NK-92 (cell line): Measurements from ENCODE around the gene AK9.

Experiments used
- DNase-seq: peaks from one replicate; lab custom pipeline; 2025; ENCODE audit not compliant: unreplicated experiment; lab: John Stamatoyannopoulos, UW

The AK9 gene

DNA sequence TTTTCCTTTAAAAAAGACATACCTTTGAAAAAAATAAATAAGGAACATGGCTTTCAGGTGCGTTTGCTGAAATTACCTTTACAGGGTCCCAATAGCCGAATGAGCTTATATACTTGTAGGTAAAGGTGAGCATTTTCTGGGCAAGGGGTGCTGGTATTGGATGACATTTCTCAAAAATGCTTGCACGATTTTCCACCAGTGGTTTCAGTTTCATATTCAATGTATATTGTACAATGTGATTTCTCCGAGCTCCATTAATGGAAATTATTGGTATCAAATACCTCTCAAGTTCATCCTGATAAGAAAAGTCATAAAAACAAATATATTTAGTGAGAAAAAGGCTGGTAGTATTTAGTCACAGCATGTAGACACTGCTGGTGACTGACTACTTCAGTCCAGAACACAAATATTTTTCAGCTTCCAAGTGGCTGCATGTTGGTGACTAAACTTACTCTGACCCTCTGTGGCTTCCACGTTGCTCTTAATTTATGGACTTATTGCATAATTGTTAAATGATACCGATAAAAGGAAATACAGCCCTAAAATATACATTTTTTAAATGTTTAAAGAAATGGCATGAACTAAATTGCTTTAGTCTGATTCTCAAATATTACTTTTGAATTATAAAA, 175.1 kb downstream of the AK9 start:
- DNase-seq: no peak

GRCh38 chr6:109514946-109515345, 176.1 kb downstream of the AK9 start:
- DNase-seq: no peak

DNA sequence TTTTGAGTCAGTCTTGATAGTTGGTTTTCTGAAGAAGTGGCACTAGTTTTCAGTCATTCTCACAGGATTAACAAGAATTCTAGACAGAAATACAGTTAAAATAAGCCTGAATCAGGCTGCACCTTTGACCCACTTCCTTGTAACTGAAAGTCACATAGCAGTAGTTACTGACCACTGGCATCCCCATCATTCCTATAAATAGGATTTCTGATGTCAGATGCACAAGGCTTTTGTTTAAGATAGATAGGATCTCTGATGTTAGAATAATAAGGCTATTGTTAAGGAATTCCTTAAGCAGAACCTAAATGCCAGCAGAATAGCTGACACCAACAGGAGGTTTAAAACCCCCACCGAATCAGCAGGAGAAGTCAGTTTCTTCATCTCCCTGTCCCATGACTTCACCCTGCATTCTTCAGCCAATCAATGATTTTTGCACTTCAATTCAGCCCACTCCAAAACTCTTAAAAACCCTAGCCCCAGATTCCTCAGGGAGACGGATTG, 177.4 kb downstream of the AK9 start:
- DNase-seq: no peak

DNA sequence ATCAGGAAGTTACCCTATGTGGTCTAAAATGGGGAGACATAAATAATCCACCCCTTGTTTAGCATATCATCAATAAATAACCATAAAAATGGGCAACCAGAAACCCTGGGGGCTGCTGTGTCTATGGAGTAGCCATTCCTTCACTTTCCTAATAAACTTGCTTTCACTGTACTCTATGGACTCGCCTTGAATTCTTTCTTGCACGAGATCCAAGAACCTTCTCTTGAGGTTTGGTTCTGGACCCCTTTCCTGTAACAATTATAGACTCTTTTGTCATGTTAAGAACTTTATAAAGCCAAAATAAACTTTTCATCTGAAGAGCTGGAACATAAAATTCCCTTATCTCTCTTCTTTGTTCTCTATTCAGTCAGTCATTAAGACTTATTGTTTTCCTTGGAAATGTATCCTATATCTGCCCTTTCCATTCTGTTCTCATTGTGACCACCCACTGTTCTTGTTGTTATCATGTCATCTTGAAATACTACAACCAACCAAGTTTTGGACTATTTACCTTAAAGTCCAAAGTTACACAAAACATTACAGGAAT, 178.7 kb downstream of the AK9 start:
- no peak for DNase-seq

GRCh38 chr6:109511832-109512231, 179.2 kb downstream of the AK9 start:
- DNase-seq: no peak

DNA sequence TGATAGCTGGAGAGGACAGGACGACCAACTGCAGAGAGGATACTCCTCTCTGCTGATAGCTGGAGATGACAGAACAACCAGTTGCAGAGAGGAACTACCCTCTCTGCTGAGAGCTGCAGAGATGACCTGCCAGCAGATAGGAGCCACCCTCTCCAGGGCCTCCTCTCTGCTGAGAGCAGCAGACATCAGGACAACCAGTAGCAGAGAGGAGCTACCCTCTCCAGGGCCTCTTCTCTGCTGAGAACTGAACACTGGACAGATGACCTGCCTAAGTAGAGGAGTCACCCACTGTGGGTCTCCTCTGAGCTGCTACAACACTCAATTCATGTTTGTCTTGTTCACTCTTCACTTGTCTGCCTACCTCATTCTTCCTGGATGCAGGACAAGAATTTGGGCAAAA, 180.6 kb downstream of the AK9 start:
- no peak for DNase-seq

DNA sequence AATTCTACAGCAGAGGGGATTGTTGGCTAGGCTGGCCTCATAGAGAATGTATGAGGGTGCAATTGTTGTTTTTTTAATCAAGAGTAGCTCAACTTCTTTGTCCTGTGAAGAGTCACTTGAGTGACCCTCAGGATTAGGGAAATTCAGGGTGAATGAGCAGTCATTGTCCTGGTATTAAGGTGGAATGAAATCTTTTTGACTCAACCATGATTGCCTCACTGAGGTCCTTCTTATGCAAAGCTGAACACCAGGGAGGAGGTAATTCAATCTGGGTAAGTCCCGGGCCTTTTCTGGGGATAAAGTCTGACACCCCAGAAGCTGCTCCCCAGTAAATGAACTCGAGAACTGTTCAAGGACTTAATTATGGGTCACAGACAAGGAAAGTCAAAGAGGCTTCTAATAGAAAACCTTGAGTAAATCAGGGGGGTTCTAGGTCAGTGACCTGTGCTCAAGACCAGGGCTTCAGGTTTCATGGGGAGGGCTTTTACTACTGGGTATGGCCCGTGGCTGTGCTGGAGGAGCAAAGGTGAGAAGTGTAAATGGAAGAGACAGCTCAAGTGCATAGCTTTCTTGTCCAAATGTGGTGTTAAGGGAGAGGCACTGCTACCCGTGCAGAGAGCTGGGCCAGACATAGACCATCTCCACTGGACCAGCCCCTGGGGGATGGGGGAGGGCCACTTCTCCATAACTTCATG, 182.7 kb downstream of the AK9 start:
- no peak for DNase-seq

DNA sequence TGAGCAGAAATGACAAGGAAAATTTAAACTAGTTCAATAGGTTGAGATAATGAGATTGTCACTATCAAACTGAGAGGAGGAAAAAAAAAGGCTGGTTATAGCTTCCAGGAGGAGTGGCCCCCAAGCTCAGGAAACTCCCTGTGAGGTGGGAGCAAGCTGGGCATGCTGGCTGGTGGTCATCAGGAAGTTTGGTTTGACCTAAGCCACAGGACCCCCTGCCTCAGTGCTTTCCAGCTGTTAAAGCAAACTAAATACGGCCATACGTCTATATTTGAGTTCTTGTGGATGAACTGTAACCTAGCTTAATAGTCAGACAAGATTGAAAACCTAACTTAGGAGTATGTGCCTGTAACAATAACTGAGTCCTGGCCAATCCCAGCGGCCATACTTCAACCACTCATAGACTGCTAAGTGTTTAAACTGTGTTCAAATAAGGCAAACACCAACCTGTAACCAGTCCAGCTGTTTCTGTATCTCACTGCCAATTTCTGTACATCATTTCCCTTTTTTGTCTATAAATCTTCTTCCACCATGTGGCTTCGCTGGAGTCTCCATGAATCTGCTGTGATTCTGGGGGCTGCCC, 183.4 kb downstream of the AK9 start:
- no peak for DNase-seq

GRCh38 chr6:109506841-109507240, 184.2 kb downstream of the AK9 start:
- no peak for DNase-seq

- no peak for DNase-seq
Measured at GRCh38 chr6:109506314-109506713, 184.7 kb downstream of the AK9 start.

GRCh38 chr6:109503327-109504224, 187.4 kb downstream of the AK9 start:
- no peak for DNase-seq

DNA sequence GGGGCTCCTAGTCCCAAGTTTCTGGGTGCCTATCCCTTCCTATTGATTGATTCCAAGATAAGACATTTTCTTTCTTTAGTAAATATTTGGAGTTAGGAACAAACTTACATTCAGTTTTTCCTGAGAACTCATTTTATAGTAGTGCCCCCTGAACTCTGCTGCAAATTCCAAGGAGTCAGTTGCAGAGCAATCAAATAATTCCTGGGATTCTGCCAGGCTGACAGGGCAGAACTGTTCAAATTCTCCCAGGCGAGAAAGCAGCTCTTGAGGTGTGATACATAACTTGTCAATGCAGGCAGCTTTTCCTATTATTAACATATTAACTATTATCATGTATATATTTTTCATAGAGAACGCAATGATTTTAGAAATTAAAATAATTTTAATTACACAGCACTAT, 192.1 kb downstream of the AK9 start:
- DNase-seq: no peak

GRCh38 chr6:109498052-109498451, 192.9 kb downstream of the AK9 start:
- DNase-seq: no peak

GRCh38 chr6:109496036-109496772, 194.8 kb downstream of the AK9 start:
- DNase-seq: no peak

DNA sequence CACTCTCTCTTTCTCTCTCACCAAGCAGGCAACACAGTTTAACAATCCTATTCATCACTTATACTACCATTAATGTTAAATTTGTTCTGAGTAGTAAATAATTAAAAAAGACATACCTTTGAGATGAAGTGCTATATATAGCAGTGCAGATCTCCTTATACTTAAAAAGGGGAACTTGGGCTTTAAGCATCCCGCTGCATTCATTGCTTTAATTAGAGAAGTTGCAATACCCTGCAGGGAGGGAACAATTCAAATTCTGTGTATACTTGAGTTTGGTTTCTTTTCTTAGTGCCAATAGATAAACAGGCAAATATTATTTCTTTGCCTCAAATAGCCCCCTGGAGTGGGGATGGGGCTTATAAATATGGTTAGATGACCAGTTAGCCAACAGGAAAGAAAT, 197.1 kb downstream of the AK9 start:
- no peak for DNase-seq

- no peak for DNase-seq
Measured at GRCh38 chr6:109491207-109491938, 199.6 kb downstream of the AK9 start.

- DNase-seq: no peak
Measured at GRCh38 chr6:109490713-109491112, 200.3 kb downstream of the AK9 start.

DNA sequence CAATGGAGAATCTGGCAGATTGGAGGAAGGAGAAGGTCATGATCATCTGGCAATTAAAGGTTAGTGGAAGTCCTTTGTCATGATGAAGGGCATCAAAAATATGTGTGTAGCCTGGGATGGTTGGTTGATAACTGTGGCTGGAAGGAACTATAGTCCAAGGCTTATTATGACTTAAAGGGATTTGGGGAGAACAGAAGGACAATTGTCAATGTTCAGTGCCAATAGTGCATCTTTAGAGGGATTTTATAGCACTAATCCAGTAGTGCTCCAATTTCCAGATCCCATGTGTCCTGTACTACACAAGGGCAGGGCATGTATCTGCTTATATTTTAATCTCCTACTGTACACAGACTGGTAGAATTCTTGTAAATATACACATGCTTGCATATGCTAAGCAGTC, 203.0 kb downstream of the AK9 start:
- no peak for DNase-seq

- no peak for DNase-seq
Measured at GRCh38 chr6:109486068-109486467, 204.9 kb downstream of the AK9 start.
